Neural cell (in vitro differentiated cells): ENCODE results near the gene ACTRT3. TPM values are rescaled to one million over a fixed set of nuclear protein-coding genes. Genes with fewer than 3 reads are reported as not detected.

Experiments
- H2AFZ ChIP-seq: fragments of 200-600, 300-800 bp; sonication (generic), shearing (Covaris generic); 2 replicates; pipeline ENCODE4 v1.6.0; 2014; ENCODE audit warnings: low read depth, mild to moderate bottlenecking, antibody characterized with exemption, low read length, moderate library complexity
- H3F3A ChIP-seq: fragments of 200-600 bp; shearing (Covaris generic); 2 replicates; pipeline ENCODE4 v1.6.1; 2016; ENCODE audit warnings: mild to moderate bottlenecking, moderate library complexity, mixed read lengths, antibody characterized with exemption, low read length; ENCODE audit not compliant: insufficient read depth, poor library complexity, severe bottlenecking
- H3K27ac ChIP-seq: fragments of 200-600, 300-800 bp; sonication (generic), shearing (Covaris generic); 2 replicates; pipeline ENCODE4 v1.5.1; 2014; ENCODE audit warnings: mild to moderate bottlenecking, low read length, moderate library complexity
- H3K27me3 ChIP-seq: fragments of 300-800, 200-600 bp; sonication (generic), shearing (Covaris generic); 2 replicates; pipeline ENCODE4 v1.6.0; 2014; ENCODE audit warnings: mild to moderate bottlenecking, low read depth, low read length, moderate library complexity; ENCODE audit not compliant: insufficient read depth
- H3K36me3 ChIP-seq: fragments of 300-800, 200-600 bp; sonication (generic), shearing (Covaris generic); 2 replicates; pipeline ENCODE4 v1.5.1; 2014; ENCODE audit warnings: mild to moderate bottlenecking, antibody characterized with exemption, low read length, moderate library complexity; ENCODE audit not compliant: insufficient read depth
- H3K4me2 ChIP-seq: fragments of 300-800, 200-600 bp; sonication (generic), shearing (Covaris generic); 2 replicates; pipeline ENCODE4 v1.6.0; 2014; ENCODE audit warnings: mild to moderate bottlenecking, low read length
- H3K4me3 ChIP-seq: fragments of 300-800, 200-600 bp; sonication (generic), shearing (Covaris generic); 2 replicates; pipeline ENCODE4 v1.5.1; 2014; ENCODE audit warnings: mild to moderate bottlenecking, low read length, moderate library complexity
- H3K79me2 ChIP-seq: fragments of 200-600 bp; shearing (Covaris generic); replicated peaks from 2 replicates; pipeline ENCODE4 v1.6.0; 2014; ENCODE audit warnings: mild to moderate bottlenecking, low read length, moderate library complexity; ENCODE audit not compliant: insufficient read depth
- H3K9ac ChIP-seq: fragments of 300-800, 200-600 bp; sonication (generic), shearing (Covaris generic); 2 replicates; pipeline ENCODE4 v1.6.1; 2016; ENCODE audit warnings: mild to moderate bottlenecking, low read length, mixed read lengths
- H3K9me2 ChIP-seq: fragments of 200-600 bp; shearing (Covaris generic); 2 replicates; pipeline ENCODE4 v1.6.1; 2016; ENCODE audit warnings: mild to moderate bottlenecking, low read length, mixed read lengths; ENCODE audit not compliant: insufficient read depth
- H3K9me3 ChIP-seq: fragments of 200-600, 300-800 bp; sonication (generic), shearing (Covaris generic); 2 replicates; pipeline ENCODE4 v1.6.1; 2016; ENCODE audit warnings: mild to moderate bottlenecking, mixed run types, low read length, moderate library complexity, mixed read lengths
- H4K20me1 ChIP-seq: fragments of 200-600 bp; shearing (Covaris generic); 2 replicates; pipeline ENCODE4 v1.6.1; 2016; ENCODE audit warnings: mild to moderate bottlenecking, mixed run types; ENCODE audit not compliant: insufficient read depth
- EP300 ChIP-seq: fragments of 450-650 bp; conservative IDR thresholded peaks from 2 replicates; pipeline ENCODE4 v1.6.1; 2014; ENCODE audit warnings: antibody characterized with exemption, mild to moderate bottlenecking, moderate library complexity; ENCODE audit not compliant: poor library complexity, severe bottlenecking
- EZH2 ChIP-seq: fragments of 200-600, 300-800 bp; shearing (Covaris generic), sonication (generic); IDR thresholded peaks from 2 replicates; pipeline ENCODE4 v1.6.1; 2014; ENCODE audit warnings: antibody characterized with exemption, low read length, borderline replicate concordance, mild to moderate bottlenecking; ENCODE audit not compliant: insufficient read depth, poor library complexity, severe bottlenecking
- MXI1 ChIP-seq: fragments of 450-650 bp; conservative IDR thresholded peaks from 2 replicates; pipeline ENCODE4 v1.6.1; 2014; ENCODE audit warnings: antibody characterized with exemption, mild to moderate bottlenecking; ENCODE audit not compliant: poor library complexity, severe bottlenecking
- POLR2AphosphoS5 ChIP-seq: IDR thresholded peaks from 2 replicates; pipeline ENCODE4 v1.6.1; 2012
- RAD21 ChIP-seq: fragments of 450-650 bp; conservative IDR thresholded peaks from 2 replicates; pipeline ENCODE4 v1.6.1; 2014; ENCODE audit warnings: antibody characterized with exemption, mild to moderate bottlenecking, moderate library complexity
- SMC3 ChIP-seq: fragments of 450-650 bp; conservative IDR thresholded peaks from 2 replicates; pipeline ENCODE4 v1.6.1; 2014; ENCODE audit warnings: antibody characterized with exemption, mild to moderate bottlenecking, moderate library complexity; ENCODE audit not compliant: poor library complexity
- TAF1 ChIP-seq: IDR thresholded peaks from 2 replicates; pipeline ENCODE4 v1.6.1; 2012; ENCODE audit warnings: low read depth
- polyA plus RNA-seq: library from polyadenylated mRNA; depleted of rRNA; stranded (reverse); fragments of >200 nt; gene quantifications from 2 replicates; pipeline ENCODE4 v1.2.3, GENCODE V29; 2014
- TF ChIP-seq, protein P1 (sequence below): IDR thresholded peaks from 2 replicates; pipeline ENCODE4 v1.6.1; 2012; ENCODE audit warnings: borderline replicate concordance
- TF ChIP-seq, protein P2 (sequence below): fragments of 450-650 bp; IDR thresholded peaks from 2 replicates; pipeline ENCODE4 v1.5.1; 2014; ENCODE audit warnings: antibody characterized with exemption, mild to moderate bottlenecking, moderate library complexity; ENCODE audit not compliant: poor library complexity, severe bottlenecking

Gene ACTRT3
- polyA plus RNA-seq, 1 donor from 2014 or later, result not detected

DNA sequence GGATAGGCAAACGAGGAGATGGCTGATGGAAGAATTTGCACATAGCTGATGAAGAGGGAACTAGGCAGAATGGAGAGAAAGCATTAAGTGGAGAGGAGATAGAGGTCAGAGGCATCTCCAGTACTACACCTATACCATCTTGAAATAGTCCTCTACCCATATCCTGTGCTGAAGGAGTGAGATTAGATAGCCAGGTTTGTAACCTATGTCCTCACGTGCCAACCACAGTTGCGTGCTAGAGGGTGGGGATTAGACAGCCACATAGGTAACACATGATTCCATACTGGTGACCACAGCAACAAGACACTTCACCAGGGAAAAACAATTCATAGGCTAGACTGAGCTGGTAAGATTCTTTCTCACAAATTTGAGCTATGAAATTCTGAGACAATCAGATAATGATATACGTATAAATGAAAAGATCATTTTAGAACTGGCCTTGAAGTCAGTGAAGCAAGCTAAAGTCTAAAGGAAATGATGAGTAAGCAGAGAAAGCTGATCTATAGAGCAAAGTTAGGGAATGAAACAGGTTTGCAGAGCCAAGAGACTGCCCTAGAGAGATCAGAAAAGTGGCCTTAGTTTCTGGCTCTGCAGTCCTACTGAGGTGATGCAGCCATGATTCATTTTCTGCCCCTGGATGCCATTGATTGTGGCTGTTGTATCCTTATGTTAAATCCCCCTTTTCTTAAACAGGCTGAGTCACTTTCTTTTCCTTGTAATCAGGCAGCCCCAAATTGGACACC lies 21.5 kb upstream of the ACTRT3 start:
- Histone ChIP-seq H2AFZ (no peak overlapping the region), H3K4me2 (no peak overlapping the region), H3K9me2 (no peaks in the 10 kb centered on the region), H4K20me1 (no peaks in the 10 kb centered on the region), H3K27ac (no peak overlapping the region), H3K27me3 (no peaks in the 10 kb centered on the region), H3K9ac (no peak overlapping the region), H3F3A (no peaks in the 10 kb centered on the region), H3K4me3 (no peak overlapping the region), H3K9me3 (no peaks in the 10 kb centered on the region), H3K79me2 (no peaks in the 10 kb centered on the region), H3K36me3 (peaks cover 8% of the 10 kb centered on the region)
- TF ChIP-seq, protein P1, sequence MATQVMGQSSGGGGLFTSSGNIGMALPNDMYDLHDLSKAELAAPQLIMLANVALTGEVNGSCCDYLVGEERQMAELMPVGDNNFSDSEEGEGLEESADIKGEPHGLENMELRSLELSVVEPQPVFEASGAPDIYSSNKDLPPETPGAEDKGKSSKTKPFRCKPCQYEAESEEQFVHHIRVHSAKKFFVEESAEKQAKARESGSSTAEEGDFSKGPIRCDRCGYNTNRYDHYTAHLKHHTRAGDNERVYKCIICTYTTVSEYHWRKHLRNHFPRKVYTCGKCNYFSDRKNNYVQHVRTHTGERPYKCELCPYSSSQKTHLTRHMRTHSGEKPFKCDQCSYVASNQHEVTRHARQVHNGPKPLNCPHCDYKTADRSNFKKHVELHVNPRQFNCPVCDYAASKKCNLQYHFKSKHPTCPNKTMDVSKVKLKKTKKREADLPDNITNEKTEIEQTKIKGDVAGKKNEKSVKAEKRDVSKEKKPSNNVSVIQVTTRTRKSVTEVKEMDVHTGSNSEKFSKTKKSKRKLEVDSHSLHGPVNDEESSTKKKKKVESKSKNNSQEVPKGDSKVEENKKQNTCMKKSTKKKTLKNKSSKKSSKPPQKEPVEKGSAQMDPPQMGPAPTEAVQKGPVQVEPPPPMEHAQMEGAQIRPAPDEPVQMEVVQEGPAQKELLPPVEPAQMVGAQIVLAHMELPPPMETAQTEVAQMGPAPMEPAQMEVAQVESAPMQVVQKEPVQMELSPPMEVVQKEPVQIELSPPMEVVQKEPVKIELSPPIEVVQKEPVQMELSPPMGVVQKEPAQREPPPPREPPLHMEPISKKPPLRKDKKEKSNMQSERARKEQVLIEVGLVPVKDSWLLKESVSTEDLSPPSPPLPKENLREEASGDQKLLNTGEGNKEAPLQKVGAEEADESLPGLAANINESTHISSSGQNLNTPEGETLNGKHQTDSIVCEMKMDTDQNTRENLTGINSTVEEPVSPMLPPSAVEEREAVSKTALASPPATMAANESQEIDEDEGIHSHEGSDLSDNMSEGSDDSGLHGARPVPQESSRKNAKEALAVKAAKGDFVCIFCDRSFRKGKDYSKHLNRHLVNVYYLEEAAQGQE, result no peak
- TF ChIP-seq POLR2AphosphoS5, result no peak
- no peak for TF ChIP-seq MXI1
- no peak for TF ChIP-seq EP300
- no peak for TF ChIP-seq EZH2
- TF ChIP-seq, protein P2, sequence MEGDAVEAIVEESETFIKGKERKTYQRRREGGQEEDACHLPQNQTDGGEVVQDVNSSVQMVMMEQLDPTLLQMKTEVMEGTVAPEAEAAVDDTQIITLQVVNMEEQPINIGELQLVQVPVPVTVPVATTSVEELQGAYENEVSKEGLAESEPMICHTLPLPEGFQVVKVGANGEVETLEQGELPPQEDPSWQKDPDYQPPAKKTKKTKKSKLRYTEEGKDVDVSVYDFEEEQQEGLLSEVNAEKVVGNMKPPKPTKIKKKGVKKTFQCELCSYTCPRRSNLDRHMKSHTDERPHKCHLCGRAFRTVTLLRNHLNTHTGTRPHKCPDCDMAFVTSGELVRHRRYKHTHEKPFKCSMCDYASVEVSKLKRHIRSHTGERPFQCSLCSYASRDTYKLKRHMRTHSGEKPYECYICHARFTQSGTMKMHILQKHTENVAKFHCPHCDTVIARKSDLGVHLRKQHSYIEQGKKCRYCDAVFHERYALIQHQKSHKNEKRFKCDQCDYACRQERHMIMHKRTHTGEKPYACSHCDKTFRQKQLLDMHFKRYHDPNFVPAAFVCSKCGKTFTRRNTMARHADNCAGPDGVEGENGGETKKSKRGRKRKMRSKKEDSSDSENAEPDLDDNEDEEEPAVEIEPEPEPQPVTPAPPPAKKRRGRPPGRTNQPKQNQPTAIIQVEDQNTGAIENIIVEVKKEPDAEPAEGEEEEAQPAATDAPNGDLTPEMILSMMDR, result no peak
- TF ChIP-seq RAD21, result no peak
- no peak for TF ChIP-seq SMC3
- no peak for TF ChIP-seq TAF1

DNA sequence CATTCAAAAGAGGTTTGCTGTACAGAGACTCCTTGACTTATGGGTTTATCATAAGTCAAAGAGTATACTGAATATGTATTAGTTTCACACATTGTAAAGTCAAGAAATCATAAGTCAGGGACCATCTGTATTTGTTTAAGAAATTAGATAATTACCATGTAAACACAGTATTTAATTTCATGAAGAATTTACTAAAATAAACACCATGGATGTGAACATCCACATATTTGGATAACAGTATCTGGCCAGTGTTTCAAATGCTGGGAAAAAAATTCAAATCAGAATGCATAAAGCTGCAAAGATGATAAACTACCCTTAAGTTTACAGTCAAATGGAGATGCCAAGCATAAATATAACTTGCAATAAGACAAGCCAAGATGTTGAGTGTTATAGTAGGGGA lies 20.9 kb upstream of the ACTRT3 start:
- H3K4me2 ChIP-seq, result no peak overlapping the region

More for the DNA sequence above, 20.9 kb upstream of the ACTRT3 start:
- Histone ChIP-seq H3K27ac (no peak overlapping the region), H3K9me3 (no peaks in the 10 kb centered on the region), H3K9ac (no peak overlapping the region), H2AFZ (no peak overlapping the region), H4K20me1 (no peaks in the 10 kb centered on the region), H3K4me3 (no peak overlapping the region), H3K9me2 (no peaks in the 10 kb centered on the region), H3K27me3 (no peaks in the 10 kb centered on the region), H3K79me2 (no peaks in the 10 kb centered on the region), H3F3A (no peaks in the 10 kb centered on the region), H3K36me3 (peaks cover 8% of the 10 kb centered on the region)
- no peak for TF ChIP-seq EP300
- TF ChIP-seq, protein P1, result no peak
- TF ChIP-seq POLR2AphosphoS5, result no peak
- no peak for TF ChIP-seq MXI1
- TF ChIP-seq, protein P2, result no peak
- TF ChIP-seq EZH2, result no peak
- TF ChIP-seq RAD21, result no peak
- TF ChIP-seq SMC3, result no peak
- no peak for TF ChIP-seq TAF1
